Spleen (tissue), 11 donors: ENCODE measurements around the gene HOXC6. TPM values are rescaled to one million over a fixed set of nuclear protein-coding genes. Genes with fewer than 3 reads are reported as not detected.

ENCODE experiments used
- DNase-seq: peaks from one replicate; pipeline ENCODE4 v3.0.0-alpha.2; 2020
- H3K27ac ChIP-seq, 8 donors: fragments of 200-600 bp; sonication (generic) in 7 of 8; 1 replicate in 4 of 8; 2 replicates in 4 of 8; pipeline versions ENCODE4 v1.5.0 to v1.8.0; 2016 to 2021; ENCODE audit warnings: inconsistent platforms in 4 of 8, mild to moderate bottlenecking in 4 of 8, moderate library complexity in 1 of 8
- H3K27me3 ChIP-seq, 7 donors: fragments of 200-600 bp; sonication (generic) in 6 of 7; replicated peaks in 1 of 7; 1 replicate in 4 of 7; 2 replicates in 3 of 7; pipeline versions ENCODE4 v1.5.0 to v1.8.0; 2016 to 2021; ENCODE audit warnings: inconsistent platforms in 3 of 7, mild to moderate bottlenecking in 1 of 7
- H3K36me3 ChIP-seq, 6 donors: fragments of 200-600 bp; sonication (generic) in 5 of 6; 1 replicate in 4 of 6; 2 replicates in 2 of 6; pipeline versions ENCODE4 v1.5.0 to v1.8.0; 2016 to 2021; ENCODE audit warnings: inconsistent platforms in 2 of 6
- H3K4me1 ChIP-seq, 6 donors: fragments of 200-600 bp; sonication (generic) in 5 of 6; 1 replicate in 3 of 6; 2 replicates in 3 of 6; pipeline versions ENCODE4 v1.5.0 to v1.8.0; 2016 to 2021; ENCODE audit warnings: inconsistent platforms in 3 of 6
- H3K4me3 ChIP-seq, 8 donors: fragments of 200-600 bp; sonication (generic) in 7 of 8; 1 replicate in 4 of 8; 2 replicates in 4 of 8; pipeline versions ENCODE4 v1.5.0 to v1.8.0; 2016 to 2021; ENCODE audit warnings: inconsistent platforms in 4 of 8, mild to moderate bottlenecking in 4 of 8, moderate library complexity in 2 of 8
- H3K9me3 ChIP-seq, 8 donors: fragments of 200-600 bp; sonication (generic) in 7 of 8; 1 replicate in 4 of 8; 2 replicates in 4 of 8; pipeline versions ENCODE4 v1.5.0 to v1.8.0; 2016 to 2021; ENCODE audit warnings: inconsistent platforms in 4 of 8
- POLR2A ChIP-seq, 3 donors: fragments of 450-650 bp; IDR thresholded peaks; one replicate each; pipeline ENCODE4 v1.5.1; 2017; ENCODE audit warnings: antibody characterized with exemption in 3 of 3, mild to moderate bottlenecking in 1 of 3
- POLR2AphosphoS5 ChIP-seq, 3 donors: sonication (generic); formaldehyde crosslinking; IDR thresholded peaks; one replicate each; pipeline ENCODE4 v1.5.1; 2017; ENCODE audit warnings: antibody characterized with exemption in 3 of 3
- WGBS, 5 donors: extraction: QIAGEN DNeasy Blood & Tissue Kit in 3 of 5; methylation state at CpG; one replicate each; pipeline versions ENCODE4 v1.1.5 to v1.1.7; 2013 to 2018; 5-methylcytosine and 5-hydroxymethylcytosine counted together
- intact Hi-C: fragments of 100-400 bp; cut with DNase I; formaldehyde crosslinking; loops from one replicate; pipeline ENCODE4 v1.15.0; 2023; ENCODE audit warnings: low total_unique reads
- polyA plus RNA-seq, 3 donors: library from polyadenylated mRNA; stranded (reverse); fragments of 200-250 nt; gene quantifications; one replicate each; pipeline ENCODE4 v1.2.1, GENCODE V29; 2013
- total RNA-seq, 7 donors: library from RNA; depleted of rRNA in 3 of 7; stranded (reverse); fragments of >200 nt in 3 of 7; fragmentation: NEBNext Ultra II Directional in 4 of 7; extraction: Animal tissue kit (Norgen Biotek cat#: 25700) in 4 of 7; gene quantifications; one replicate each; pipeline versions ENCODE4 v1.1.0 to v1.2.1, GENCODE V29; 2016 to 2021
- TF ChIP-seq, protein P1 (sequence below), 11 experiments: fragments of 200-600 bp in 7 of 11; fragments of 450-650 bp in 4 of 11; sonication (generic) in 4 of 11; IDR thresholded peaks in 8 of 11; conservative IDR thresholded peaks in 3 of 11; 1 replicate in 7 of 11; 2 replicates in 4 of 11; pipeline versions ENCODE4 v1.4.0 to v1.8.0; 2016 to 2021; ENCODE audit warnings: antibody characterized with exemption in 11 of 11, inconsistent platforms in 4 of 11, mild to moderate bottlenecking in 1 of 11
- donor health status: healthy with polysubstance abuse.
- donor health status: DM: no; HTN: no; CAD: no; lungs with moderate emphysema.
- donor health status: DM: no; HTN: no; CAD: no.
- donor health status: Bipolar disorder and iron deficiency.
- donor health status: healthy.
- donor health status: DM: no; HTN: no; CAD: no.
- donor health status: DM: yes; HTN: yes; CAD: no.

HOXC6 gene
- total and polyA plus RNA-seq, 10 donors: 0.11 to 0.52 (median 0.24) TPM; not detected in 4

DNA sequence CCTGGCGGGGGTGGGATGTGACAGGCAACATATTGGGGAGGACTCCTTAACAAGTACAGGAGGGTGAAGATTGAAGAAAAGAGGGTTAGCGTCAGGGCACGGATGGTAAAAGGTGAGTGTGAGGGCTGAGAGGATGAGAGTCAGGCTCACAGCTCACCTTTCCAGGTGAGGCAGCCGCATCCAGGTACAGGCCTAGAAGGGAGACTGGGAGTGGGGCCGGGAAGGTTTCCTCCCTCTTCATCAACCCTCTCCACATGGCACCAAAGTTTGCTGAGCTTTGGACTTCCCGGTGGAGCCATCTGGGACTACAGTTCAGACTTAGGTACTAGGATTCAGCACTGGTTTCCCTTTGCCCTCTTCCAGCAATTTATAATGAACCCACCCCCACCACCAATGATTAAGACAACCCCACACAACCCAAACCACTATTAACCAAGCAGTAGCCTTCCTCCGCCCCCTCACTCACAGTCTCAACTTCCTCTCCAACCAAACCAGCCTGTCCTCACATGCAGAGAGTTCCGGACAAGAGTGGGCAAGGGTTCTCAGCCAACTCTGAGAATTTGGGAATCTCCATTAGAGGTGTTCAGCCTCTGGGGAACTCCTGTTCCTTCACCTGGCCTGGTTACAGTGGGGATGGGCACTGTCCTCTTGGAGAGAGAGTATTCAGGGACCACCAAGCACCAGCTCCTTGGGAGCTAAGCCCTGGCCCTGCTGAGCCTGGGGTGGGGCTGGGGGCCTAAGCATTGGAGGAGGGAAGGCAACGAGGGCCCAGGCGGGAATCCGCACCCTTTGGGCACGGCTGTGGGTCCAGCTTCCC, 23.0 kb downstream of the HOXC6 start:
- no peaks in the 10 kb centered on the region for H3K9me3 ChIP-seq
- H3K4me3 ChIP-seq: no peak overlapping the region
- WGBS, 5 donors: 27 to 38% (median 37%) methylated on average over 12 of the region's 12 CpGs
- peaks cover 4 to 64% (median 36%) of the 10 kb centered on the region in 6 donors for H3K4me1 ChIP-seq
- no peak overlapping the region for H3K27ac ChIP-seq
- DNase-seq: peak; percentile 63
- TF ChIP-seq POLR2AphosphoS5 (IDR thresholded peaks at IDR 0.05) (no peak), POLR2A (IDR thresholded peaks at IDR 0.05) (no peak)
- TF ChIP-seq, protein P1, sequence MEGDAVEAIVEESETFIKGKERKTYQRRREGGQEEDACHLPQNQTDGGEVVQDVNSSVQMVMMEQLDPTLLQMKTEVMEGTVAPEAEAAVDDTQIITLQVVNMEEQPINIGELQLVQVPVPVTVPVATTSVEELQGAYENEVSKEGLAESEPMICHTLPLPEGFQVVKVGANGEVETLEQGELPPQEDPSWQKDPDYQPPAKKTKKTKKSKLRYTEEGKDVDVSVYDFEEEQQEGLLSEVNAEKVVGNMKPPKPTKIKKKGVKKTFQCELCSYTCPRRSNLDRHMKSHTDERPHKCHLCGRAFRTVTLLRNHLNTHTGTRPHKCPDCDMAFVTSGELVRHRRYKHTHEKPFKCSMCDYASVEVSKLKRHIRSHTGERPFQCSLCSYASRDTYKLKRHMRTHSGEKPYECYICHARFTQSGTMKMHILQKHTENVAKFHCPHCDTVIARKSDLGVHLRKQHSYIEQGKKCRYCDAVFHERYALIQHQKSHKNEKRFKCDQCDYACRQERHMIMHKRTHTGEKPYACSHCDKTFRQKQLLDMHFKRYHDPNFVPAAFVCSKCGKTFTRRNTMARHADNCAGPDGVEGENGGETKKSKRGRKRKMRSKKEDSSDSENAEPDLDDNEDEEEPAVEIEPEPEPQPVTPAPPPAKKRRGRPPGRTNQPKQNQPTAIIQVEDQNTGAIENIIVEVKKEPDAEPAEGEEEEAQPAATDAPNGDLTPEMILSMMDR (IDR thresholded peaks at IDR 0.05 in 8 of 11, conservative IDR thresholded peaks at IDR 0.05 in 3 of 11): no peak
- intact Hi-C loops: no loop called here
- no peaks in the 10 kb centered on the region for H3K36me3 ChIP-seq
- peaks cover 7 to 100% (median 75%) of the 10 kb centered on the region in 7 donors for H3K27me3 ChIP-seq

DNA sequence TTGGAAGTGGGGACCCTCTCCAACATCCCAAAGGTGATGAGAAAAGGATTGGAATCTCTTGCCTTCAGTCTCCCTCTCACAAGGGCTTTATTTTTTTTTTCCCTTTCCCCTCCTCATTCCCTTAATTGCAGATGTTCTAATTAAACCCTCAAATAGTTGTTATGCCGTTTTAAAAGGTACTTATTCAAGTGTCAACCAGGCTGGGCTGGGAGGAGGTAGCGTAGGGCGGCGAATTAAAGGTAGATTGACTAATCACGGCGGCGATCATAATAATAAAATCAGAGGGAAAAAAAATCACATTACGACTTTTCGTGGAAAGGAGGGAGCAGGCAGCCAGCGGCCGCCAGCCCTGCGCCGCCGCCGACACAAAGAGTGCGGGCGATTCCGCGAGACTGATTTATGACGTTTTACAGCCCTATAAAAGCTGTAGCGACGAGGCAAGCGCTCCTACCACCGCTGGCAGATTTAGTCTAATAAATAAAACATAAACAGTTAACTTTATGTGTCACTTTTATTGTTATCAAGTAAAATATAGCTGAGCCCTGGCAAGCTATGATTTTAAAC, 23.7 kb downstream of the HOXC6 start:
- TF ChIP-seq POLR2A (IDR thresholded peaks at IDR 0.05): no peak
- no peak for TF ChIP-seq POLR2AphosphoS5 (IDR thresholded peaks at IDR 0.05)
- TF ChIP-seq, protein P1 (IDR thresholded peaks at IDR 0.05 in 8 of 11, conservative IDR thresholded peaks at IDR 0.05 in 3 of 11): no peak
- H3K4me1 ChIP-seq: peaks cover 4 to 59% (median 34%) of the 10 kb centered on the region in 6 donors
- 9 to 37% (median 25%) methylated on average over 24 of the region's 24 CpGs for WGBS, 5 donors
- no peak overlapping the region for H3K27ac ChIP-seq
- peak; percentile 54 for DNase-seq
- no peak overlapping the region for H3K4me3 ChIP-seq
- peaks cover 7 to 100% (median 67%) of the 10 kb centered on the region in 7 donors for H3K27me3 ChIP-seq
- no peaks in the 10 kb centered on the region for H3K9me3 ChIP-seq
- intact Hi-C loops: no loop called here
- no peaks in the 10 kb centered on the region for H3K36me3 ChIP-seq

DNA sequence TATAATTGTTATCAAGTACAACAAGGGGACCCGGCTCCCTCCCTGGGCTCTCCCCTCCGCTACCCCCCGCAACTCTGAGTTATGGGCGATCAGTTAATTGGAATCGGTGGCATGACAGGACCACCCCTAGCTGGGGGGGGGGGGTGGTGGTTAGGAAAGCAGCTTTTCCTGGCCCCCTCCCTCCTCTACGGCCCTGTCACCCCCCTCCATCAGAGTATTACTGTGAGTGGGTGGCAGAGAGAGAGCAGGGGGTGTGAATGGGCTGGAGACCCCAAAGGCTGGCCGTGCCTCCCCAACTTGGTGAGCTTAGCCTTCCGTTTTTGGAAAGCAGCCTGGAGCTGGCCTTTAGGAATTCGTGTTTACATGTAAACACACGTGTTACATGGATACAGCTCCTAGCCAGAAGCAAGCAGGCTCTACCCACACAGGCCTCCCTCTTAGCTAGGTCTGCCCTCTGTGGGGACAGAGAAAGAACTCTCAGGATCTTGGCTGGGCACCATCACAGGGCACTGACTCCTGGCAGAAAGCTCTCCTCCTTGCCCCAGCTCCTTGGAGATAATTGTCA, 24.3 kb downstream of the HOXC6 start:
- no peaks in the 10 kb centered on the region for H3K36me3 ChIP-seq
- H3K27ac ChIP-seq: peak overlapping the region in 6 of 8 donors; percentile 80 to 91 (median 87)
- intact Hi-C loops: no loop called here
- H3K9me3 ChIP-seq: no peaks in the 10 kb centered on the region
- H3K4me1 ChIP-seq: peaks cover 0 to 53% (median 28%) of the 10 kb centered on the region in 6 donors
- H3K4me3 ChIP-seq: peak overlapping the region in 5 of 8 donors; percentile 46 to 73 (median 54)
- TF ChIP-seq POLR2AphosphoS5 (IDR thresholded peaks at IDR 0.05): no peak
- WGBS, 5 donors: 19 to 36% (median 27%) methylated on average over 7 to 10 of the region's 10 CpGs
- peaks cover 7 to 100% (median 62%) of the 10 kb centered on the region in 7 donors for H3K27me3 ChIP-seq
- peak; percentile 55 for DNase-seq

DNA sequence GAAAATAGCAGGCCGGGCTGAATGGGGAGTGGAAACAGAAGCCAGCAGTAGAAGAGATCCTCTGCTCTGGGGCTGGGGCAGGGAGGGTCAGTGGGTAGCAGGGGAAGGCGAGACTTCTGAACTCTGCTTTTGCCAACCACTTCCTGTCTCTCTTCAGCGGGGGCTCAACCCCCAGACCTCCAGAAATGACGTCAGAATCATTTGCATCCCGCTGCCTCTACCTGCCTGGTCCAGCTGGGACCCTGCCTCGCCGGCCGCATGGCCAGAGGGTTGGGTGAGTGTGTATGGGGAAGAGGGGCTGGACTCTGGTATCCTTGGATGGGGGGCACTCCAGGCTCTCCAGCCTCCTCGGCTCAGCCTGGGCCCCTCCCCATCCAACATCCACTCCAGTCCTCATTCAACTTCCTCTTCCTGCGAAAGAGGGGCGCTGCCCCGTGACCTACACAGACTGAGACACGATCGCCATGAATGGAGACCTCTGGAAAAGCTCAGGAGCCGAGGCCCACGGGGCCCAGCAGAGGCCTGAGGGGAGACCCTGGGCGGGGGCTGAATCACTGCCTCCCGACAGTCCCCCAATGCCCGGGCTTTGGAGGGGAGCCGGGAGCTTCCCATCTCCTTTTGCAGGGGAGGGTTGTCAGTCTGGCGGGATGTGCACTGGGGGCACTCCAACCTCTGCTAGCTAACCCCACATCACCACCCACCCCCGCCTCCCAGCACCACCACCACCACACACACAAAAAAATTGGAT, 24.9 kb downstream of the HOXC6 start:
- DNase-seq: peak; percentile 81
- H3K27ac ChIP-seq: peak overlapping the region; percentile 57 to 91 (median 84)
- TF ChIP-seq POLR2A (IDR thresholded peaks at IDR 0.05): no peak
- TF ChIP-seq, protein P1 (IDR thresholded peaks at IDR 0.05 in 8 of 11, conservative IDR thresholded peaks at IDR 0.05 in 3 of 11): no peak
- TF ChIP-seq POLR2AphosphoS5 (IDR thresholded peaks at IDR 0.05): peak; percentile 66 to 75 (median 71)
- H3K9me3 ChIP-seq: no peaks in the 10 kb centered on the region
- 2 to 7% (median 3%) methylated on average over 16 to 22 of the region's 22 CpGs for whole genome bisulfite sequencing, 5 donors
- peaks cover 0 to 47% (median 26%) of the 10 kb centered on the region in 6 donors for H3K4me1 ChIP-seq
- peak overlapping the region; percentile 35 to 73 (median 50) for H3K4me3 ChIP-seq
- H3K36me3 ChIP-seq: no peaks in the 10 kb centered on the region
- intact Hi-C loops: no loop called here
- peaks cover 7 to 100% (median 58%) of the 10 kb centered on the region in 7 donors for H3K27me3 ChIP-seq
